ENCODE results near the gene TLDC2.

The TLDC2 gene

DNA sequence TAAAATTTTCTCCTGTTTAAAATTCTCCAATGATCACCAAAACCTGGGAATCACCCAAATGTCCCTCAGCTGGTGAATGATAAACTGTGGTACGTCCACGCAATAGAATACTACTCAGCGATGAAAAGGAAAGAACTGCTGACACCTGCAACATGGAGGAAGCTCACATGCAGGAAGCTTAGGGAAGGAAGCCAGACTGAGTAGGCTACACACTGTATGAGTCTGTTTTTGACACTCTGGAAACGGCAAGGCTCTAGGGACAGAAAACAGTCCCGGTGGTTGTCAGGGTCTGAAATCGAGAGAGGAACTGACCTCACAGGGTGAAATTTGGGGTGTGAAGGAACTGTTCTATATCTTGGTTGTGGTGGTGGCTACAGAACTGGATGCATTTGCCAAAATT lies 25.2 kb upstream of the TLDC2 start:
- no peak for DNase-seq

DNA sequence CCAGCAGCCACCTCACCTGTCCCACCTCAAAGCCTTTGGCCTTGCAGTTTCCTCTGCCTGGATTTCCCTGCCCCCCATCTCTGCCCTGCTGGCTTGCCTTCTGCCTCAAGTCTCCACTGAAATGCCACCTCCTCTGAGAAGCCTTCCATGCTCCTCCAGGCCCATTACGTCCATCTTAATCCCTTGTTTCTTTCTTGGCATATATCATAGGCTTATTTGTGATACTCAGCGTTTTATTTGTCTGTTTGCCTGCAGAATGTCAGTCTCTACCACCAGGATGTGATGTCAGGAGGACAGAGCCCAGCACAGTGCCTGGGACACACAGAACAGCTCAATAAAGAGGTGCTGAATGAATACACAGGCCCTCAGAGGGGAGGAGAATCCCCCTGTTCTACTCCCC lies 24.4 kb upstream of the TLDC2 start:
- DNase-seq, result no peak

DNA sequence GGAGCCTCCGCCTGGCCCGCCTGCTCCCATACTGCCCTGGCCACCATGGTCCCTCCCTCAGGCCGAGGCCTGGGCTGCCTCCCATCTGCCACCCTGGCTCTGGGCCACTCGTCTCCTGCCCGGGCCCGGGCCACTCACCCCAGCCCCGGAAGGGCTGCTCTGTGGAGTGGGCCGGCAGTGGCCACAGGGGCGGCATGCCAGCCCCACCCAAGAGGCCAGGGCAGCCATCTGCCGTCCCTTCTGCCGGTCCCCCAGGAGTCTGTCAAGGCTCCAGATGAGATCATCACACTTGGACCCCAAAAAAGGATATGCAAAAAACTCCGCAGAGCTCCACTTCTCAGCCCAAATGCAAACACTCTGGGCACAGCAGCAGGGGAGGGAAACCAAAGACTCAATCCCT lies 23.8 kb upstream of the TLDC2 start:
- no peak for DNase-seq

DNA sequence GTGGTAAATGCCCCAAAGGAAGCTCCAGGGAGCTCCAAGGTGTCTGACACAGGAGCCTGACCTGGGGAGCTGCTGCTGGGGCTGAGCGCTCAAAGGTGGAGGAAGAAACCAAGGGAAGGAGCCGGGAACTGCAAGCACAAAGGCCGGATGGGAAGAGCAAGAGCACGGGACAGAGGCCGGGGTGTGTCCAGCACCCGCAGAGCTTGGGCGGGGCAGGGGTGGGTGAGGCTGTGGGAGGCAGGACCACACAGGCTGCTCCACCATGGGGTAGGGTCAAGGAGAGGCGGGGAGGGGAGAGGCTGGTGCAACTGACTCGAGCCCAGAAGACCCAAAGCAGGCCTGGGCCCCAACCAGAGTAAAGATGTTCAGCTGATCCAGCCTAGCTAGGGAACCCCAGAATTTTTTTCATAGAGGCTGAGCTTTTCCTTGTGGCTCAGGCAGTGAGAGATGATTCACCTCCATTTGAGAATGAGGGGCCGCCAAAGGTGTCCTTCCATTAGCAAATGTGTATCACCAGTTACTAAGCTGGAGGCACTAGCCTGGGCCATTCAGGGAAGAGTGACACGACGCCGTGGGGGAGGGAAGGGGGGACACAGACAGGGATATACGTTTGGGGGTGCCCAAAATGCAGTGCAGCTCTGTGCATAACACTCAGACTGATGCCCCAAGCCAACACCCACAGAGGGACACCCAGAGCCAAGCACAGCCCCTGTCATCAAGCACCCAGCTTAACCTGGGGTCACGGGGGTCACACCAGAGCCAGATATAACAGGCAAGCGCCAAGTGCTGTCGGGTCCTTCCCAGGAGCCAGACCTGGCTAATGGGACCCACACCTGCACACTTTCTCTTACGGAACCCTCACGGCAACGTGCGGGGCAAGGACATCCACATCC lies 21.3 kb upstream of the TLDC2 start:
- DNase-seq, result no peak

DNA sequence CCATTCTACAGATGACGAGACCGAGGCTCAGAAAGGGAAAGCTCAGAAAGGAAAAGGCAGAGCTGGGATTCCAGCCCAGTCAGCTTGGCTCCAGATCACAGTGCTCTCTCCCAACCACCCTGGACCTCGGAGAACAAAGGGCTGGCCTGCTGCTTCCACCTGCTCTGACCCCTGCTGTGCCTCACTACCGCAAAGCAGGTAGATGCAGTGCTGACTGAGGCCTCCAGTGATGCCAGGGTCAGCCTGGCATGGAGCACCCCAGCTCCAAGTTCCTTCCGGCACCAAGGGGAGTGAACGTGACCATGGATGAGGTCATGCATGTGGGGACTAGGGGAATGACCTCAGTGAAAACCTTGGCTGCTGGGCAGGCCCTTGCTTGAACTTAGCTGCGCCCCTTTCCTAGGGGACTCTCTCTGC lies 20.7 kb upstream of the TLDC2 start:
- DNase-seq, result no peak

DNA sequence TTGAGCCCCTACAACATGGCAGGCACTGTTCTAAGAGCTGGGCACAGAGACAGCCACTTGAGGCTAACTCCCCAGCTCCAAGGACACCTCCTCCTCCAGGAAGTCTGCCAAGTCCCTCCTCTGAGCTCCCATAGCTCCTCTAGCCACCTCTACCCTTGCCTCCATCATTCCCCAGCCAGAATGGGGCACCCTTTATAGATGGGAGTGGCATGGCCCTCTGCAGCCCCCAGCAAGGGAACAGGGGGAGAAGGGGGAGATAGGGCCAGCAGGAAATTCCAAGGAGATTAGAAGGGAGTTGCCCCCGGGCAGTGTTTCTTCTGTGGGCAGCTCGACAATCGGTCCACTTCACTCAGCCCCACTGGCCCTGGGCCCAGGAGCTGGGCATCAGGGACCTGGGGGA lies 19.7 kb upstream of the TLDC2 start:
- no peak for DNase-seq

DNA sequence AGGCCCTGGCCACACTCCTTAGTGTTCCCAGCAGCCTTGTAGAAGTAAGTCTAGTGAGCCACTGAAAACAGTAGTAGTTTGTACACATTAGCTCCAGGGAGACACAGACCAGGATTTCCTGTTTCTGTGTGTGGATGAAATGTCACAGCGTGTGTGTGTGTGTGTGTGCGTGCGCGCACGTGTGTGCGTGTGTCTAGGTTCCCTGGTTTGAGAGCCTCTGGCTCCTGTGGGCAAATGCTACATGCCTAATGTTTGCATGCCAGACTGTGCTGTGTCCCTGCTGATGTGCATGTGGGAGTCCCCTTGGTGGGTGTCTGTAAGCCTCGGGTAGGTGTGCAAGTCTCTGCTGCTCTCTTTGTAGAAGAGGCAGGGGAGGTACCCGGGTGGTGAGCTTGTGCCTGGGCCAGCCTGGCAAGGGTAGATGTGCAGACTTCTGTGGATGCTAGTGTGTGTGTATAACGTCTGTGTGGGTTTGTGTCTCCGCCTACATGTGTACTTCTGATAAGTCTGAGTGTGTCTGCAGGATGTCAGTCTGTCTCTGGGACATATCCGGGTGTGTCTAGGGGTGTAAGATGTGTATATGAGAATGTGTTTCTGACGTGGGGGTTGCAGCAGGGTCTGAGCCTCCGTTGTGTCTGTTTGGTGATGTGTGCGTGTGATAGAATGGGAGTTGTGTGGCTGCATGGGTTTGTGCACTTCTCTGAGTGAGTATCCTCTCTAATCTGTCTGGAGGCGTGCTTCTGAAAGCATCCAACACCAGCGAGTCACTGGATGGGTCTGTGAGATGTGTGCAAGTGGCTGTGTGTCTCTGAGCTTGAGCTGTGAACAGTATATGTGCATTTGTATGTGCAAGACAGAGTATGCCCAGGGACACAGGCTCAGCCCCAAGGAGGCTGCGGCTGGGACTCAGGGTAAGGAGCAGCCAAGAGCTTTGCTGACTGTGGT lies 19.0 kb upstream of the TLDC2 start:
- DNase-seq, result peak; percentile 27

DNA sequence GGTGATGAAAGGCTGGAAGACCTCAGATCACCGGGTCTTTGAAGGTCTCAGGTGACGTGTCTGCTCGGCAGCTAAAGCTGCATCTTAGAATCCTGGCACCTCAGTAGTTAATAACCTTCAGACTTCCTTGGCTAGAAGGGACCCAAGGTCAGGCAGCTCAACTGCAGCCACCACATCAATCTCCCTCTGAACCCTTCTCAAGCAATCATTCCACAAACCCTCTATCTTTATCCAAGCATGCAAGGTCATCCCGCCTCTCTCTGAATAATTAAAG lies 16.7 kb upstream of the TLDC2 start:
- no peak for DNase-seq

DNA sequence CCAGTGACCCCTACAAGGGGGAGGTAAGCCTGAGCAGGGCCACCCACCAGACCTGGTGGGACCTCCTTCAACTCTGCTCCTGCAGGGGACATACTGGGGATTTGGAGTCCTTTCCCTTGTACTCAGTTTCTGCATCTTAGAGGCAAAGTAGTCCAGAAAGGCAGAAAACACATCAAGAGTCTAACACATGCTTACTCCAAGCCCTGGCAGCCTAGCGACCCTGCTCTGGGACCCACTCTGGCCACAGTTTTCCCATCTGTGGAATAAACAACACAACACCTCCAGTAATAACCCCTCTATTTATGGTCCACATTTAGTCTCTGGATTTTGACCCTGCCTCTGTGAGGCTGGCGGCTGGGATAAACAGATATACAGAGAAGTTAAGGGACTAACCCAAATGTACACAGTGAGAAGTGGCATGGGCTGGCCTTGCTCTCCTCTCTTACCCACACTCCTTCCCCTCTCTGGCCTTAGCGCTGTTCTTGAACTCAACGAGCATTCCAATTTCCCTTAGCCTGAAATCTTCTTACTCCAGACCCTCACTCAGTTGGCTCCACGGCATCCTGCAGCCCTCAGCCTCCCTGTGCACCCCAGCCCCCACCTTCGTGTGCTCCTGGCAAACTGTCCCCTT lies 16.1 kb upstream of the TLDC2 start:
- no peak for DNase-seq

DNA sequence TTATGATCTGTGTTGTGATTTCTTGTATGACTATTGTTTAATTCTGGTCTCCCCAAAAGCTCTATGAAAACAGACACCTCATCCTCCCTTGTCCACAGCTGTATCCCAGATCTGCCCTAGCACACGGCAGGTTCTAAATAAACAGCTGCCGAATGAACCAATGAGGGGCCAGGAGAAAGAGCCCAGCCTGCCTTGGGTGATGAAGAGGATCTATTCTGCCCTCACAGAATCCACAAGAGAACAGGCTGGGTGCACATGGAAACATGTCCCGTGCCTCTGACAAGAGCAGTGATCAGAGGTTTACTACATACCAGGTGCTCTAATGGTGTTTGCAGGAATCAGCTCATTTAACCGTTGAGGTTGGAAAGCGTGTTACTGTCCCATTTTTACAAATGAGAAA lies 15.6 kb upstream of the TLDC2 start:
- no peak for DNase-seq

DNA sequence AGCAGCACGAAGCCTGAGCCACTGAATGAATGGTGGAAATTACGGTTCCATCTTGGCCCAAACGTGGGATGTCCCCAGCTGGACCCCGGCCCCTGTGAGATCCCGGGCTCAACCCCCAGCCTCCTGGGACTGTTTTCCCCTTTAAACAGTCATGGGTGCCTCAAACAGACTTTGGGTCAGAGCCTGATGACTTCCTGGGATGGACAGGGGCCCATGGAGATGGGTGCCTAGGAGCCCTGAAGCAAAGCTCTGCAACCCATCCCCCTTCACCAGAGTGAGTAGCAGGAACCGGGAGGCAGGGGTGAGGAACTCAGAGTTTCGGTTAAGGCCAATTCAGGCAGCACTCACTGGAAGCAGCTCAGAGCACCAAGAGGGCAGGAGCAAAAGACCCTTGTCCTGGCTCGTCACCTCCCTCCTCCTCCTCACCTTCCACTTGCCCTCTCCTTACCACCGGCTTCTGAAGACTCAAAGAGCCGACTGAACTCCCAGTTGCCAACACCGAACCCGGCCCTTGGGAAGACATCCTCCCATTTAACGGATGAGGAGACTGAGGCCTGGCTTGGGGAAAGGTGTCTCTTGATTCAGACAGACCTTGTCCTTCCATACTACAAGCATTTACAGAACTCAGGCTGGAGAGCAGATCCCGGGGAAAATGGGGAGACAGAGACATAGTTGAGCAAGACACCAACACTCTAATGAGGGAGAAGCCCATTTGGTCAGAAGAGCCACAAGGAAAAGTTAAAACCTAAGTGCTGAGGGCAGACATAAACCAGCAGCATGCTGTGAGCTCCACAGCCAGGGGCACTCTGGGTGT lies 14.9 kb upstream of the TLDC2 start:
- DNase-seq, result no peak

DNA sequence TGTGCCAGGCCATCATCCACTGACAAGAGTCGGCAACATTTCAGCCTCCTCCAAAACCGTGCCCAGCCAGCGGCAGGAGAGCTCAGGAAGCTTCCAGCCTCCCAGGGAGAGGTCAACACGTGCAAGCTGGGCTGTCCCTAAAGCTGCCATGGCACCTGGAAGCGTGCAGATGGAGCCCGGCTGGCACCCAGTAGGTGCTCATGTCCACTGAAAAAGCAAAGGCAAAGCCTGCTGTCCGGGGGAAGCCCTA lies 14.4 kb upstream of the TLDC2 start:
- no peak for DNase-seq

DNA sequence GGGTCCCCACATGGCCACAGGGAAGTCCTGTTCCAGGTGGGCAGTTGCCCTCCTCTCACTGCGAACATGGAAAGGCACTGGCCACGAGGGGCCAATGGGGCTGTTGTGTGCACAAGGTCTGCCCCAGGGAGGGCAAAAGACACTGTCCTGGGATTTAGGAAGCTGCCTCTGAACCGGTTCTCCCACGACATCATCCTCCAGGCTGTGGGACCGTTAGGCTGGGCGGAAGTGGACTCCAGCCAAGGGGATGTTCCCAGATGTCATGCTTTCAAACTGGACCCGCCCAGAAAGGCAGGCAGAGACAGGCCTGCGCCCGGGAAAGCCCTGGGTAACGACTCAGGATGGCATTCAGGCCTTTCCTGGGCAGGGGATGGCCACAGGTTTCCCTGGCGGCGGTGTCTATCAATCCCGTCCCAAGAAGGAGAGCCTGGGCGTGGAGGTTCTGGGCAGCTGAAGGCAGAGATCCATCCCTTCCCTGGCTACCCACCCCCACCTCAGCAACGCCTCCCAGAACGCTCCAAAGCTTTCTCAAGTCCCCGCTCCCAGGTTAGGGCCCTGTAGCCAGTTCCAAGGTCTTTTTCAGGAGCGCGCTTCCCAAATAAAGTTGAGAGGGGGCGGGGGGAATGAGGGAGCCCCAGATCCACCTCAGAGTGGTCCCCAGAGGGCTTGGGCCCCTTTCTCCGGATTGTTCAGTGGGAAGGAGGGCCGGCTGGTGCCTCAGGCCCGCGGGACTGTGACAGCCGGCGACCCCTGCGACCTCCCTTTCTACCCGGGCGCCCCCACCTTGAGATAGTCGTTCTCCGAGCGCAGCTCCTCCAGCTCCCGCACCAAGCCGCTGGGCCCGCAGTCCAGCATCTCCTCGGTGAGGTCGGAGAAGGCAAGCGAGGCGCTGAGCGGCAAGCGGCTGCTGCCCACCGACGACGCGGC lies 13.8 kb upstream of the TLDC2 start:
- DNase-seq, result peak; percentile 90

DNA sequence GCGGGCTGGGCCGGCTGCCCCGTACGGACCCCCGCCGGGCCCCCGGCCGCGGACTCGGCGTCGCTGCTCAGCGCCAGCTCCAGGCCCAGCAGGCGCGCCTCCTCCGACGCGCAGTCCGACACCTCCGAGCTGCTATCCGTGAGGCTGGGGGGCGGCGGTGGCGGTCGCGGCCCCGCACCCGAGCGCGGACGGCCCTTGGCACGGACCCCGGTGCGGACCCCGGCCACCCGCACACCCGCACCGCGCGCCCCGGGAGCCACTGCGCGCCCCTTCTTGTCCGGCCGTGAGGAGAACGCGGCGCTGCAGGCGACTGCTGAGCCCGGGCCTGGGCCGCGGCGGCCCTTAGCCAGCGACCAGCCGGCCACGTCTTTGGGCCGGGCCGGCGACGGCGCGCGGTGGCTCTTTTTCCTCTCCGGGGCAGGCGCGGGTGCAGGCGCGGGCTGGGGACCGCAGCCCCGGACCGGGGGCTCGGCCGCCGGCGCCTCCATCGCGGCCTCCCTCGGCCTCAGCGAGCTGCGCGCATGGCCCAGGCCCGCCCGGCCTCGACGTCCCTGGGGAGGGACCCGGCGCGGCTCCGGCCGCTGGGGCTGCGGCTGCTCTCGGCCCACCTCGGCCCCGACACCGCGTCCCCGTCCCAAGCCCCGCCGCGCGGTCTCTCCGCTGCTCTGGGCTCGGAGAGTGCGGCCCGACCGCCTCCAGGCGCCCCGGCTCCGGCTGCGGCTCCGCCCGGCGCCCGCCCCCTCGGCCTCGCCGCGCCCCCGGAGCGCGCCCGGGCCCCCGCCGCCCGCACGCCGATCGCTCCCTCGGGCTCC lies 12.9 kb upstream of the TLDC2 start:
- DNase-seq, result peak; percentile 71

DNA sequence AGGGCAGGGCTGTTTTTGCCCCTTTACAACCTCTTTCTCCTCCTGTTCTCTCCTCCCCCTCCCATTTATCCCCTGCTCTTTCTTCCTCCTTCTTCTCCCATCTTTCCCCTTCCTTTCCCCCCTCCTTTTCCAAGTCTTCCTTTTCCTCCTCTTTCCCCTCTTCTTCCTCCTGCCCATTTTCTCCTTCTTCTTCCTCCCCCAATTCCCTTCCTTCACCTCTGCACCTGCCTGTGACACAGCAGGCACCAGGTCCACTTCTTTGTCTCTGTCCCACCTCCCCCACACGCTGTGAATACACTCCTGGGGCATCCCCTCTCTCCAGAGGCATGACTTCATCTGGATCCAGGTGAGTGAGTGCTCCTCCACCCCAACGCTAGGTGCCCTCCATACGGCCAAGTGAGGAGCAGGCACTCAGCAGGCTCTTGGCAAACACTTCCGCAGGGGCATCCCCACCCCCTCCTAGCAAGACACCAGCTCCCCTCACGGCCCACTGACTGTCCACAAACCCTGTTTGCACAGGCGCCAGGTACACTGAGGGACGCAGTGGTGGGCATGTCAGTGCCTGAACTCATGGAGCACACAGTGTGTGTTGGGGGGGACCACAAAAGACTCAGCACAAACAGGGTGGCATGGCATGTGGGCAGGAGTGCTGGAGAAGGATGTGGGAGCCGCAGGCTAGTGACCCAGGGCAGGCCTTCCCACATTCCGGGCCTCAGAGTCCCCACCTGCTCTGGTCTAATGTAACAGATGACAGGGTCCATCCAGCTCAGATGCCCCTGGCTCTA lies 10.7 kb upstream of the TLDC2 start:
- DNase-seq, result peak; percentile 54

DNA sequence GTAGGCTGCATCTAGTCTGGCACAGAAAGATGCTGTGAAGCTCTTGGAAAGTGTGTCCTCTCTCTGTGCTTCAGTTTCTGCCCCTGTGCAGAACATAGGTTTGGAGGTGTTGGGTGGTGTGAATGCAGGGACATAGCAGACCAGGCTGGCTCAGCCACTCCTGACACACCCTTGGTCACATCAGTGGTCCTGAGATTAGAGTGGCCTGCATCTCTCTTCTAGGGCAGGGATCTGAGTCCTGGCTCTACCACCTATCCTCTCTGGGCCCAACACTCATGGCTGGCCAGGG lies 10.1 kb upstream of the TLDC2 start:
- DNase-seq, result no peak

DNA sequence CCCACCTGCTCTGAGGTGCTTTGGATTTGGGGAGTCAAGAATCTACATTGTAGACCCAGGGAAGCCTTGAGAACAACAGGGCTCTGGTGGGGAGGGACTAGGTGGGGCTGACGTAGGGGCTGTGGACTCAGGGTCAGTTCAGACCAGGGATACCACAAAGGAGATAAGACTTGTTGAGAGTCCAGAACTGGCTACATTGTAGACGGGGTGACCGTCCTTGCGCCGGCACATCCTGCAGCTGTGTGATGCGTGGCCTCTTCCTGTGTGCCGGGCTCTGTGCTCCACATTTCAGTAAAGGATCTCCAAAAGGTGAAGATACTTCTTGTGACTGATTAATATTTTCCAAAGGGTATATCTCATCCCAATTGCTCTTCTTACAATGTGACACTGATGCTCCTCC lies 9.8 kb upstream of the TLDC2 start:
- no peak for DNase-seq

DNA sequence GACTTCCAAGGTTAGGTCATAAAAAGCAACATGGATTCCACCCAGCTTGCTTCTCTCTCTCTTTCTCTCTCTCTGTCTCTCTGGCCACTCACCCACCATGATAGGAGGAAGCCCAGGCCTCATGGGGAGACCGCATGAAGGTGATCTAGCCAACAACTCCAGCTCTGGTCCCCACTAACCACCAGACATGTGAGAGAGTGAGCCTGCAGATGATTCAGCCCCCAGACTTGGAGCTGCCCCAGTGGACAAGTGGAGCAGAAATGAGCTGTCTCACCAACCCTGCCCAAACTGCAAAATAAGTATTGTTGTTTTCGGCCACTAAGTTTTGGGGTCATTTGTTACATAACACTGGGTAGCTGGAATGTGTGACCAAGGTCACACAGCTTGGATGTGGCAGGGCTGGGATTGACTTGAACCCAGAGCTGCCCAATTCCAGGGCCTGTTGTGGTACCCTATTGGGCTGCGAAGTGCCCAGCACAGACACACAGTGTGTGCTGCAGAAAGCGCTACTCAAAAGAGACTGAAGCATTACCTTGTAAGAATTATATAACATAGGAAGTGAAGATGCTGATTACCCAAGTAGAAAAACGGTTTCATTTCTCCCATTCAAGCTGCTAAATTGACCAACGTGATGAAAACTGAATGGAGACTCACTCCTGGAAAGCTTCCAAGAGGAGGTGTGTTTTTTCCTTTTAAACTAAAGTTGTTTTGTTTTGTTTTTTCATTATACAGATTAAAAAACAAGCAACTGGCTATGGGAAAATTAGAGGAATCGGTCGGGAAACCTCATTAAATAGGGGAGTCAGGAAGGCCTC lies 9.1 kb upstream of the TLDC2 start:
- no peak for DNase-seq
